WTC11 (cell line): ENCODE results near the gene PNP. TPM values are rescaled to one million over a fixed set of nuclear protein-coding genes. Genes with fewer than 3 reads are reported as not detected.

Experiments
- ATAC-seq: fragments of 200-7000 bp; cut with Tn5 transposase; 2 replicates; pipeline ENCODE4 v1.10.0; 2021; ENCODE audit warnings: mild to moderate bottlenecking, moderate library complexity
- CTCF ChIA-PET: fragments of 300-600 bp; sonication (Branson Sonifier 250); formaldehyde crosslinking; loops from one replicate; lab custom pipeline; 2021; ENCODE audit warnings: antibody characterized with exemption; lab: Charles Lee
- POLR2A ChIA-PET: fragments of 350-600 bp; sonication (Branson Sonifier 250); formaldehyde crosslinking; loops from one replicate; lab custom pipeline; 2021; ENCODE audit warnings: antibody characterized with exemption; lab: Charles Lee
- DNase-seq: peaks from one replicate; pipeline ENCODE4 v3.0.0; 2021; ENCODE audit warnings: low spot score
- H3K27ac Mint-ChIP-seq: 2 replicates; pipeline ENCODE4 v1.8.0; 2021; ENCODE audit warnings: mixed read lengths
- H3K27me3 Mint-ChIP-seq: 2 replicates; pipeline ENCODE4 v1.8.0; 2021; ENCODE audit warnings: low read depth, mild to moderate bottlenecking, moderate library complexity, mixed read lengths
- H3K36me3 Mint-ChIP-seq: 2 replicates; pipeline ENCODE4 v1.8.0; 2021; ENCODE audit warnings: mixed read lengths
- H3K4me1 Mint-ChIP-seq: 2 replicates; pipeline ENCODE4 v1.8.0; 2022; ENCODE audit warnings: mixed read lengths
- H3K4me3 Mint-ChIP-seq: 2 replicates; pipeline ENCODE4 v1.8.0; 2021; ENCODE audit warnings: mild to moderate bottlenecking, moderate library complexity, mixed read lengths
- H3K9me3 Mint-ChIP-seq: 2 replicates; pipeline ENCODE4 v1.8.0; 2021; ENCODE audit warnings: mixed read lengths
- AFF4 ChIP-seq: sonication (generic); formaldehyde crosslinking; IDR thresholded peaks from 2 replicates; pipeline ENCODE4 v1.8.1; 2023; ENCODE audit warnings: mild to moderate bottlenecking, missing genetic modification reagents, borderline replicate concordance
- ATF2 ChIP-seq: sonication (generic); formaldehyde crosslinking; IDR thresholded peaks from 2 replicates; pipeline ENCODE4 v1.8.1; 2022; ENCODE audit warnings: low read depth, missing genetic modification reagents, borderline replicate concordance
- ATF3 ChIP-seq: sonication (generic); formaldehyde crosslinking; conservative IDR thresholded peaks from 2 replicates; pipeline ENCODE4 v1.8.1; 2022; ENCODE audit warnings: mild to moderate bottlenecking, missing genetic modification reagents
- EMX1 ChIP-seq: fragments of 250-450 bp; sonication (Bioruptor Pico); IDR thresholded peaks from 2 replicates; pipeline ENCODE4 v1.8.0; 2021; ENCODE audit warnings: mild to moderate bottlenecking
- FOXJ3 ChIP-seq: sonication (generic); formaldehyde crosslinking; IDR thresholded peaks from 2 replicates; pipeline ENCODE4 v1.9.0; 2021; ENCODE audit warnings: missing genetic modification reagents, mild to moderate bottlenecking, borderline replicate concordance
- FOXK1 ChIP-seq: sonication (generic); formaldehyde crosslinking; IDR thresholded peaks from 2 replicates; pipeline ENCODE4 v1.8.0; 2022; ENCODE audit warnings: mild to moderate bottlenecking, moderate library complexity, missing genetic modification reagents
- FOXP4 ChIP-seq: sonication (generic); formaldehyde crosslinking; IDR thresholded peaks from 2 replicates; pipeline ENCODE4 v1.8.0; 2022; ENCODE audit warnings: mild to moderate bottlenecking, missing genetic modification reagents
- GRHL2 ChIP-seq: fragments of 250-450 bp; sonication (Bioruptor Pico); IDR thresholded peaks from 2 replicates; pipeline ENCODE4 v1.8.0; 2022; ENCODE audit warnings: mild to moderate bottlenecking, moderate library complexity; ENCODE audit not compliant: insufficient replicate concordance, severe bottlenecking
- HMGA2 ChIP-seq: fragments of 250-450 bp; sonication (Bioruptor Pico); IDR thresholded peaks from 2 replicates; pipeline ENCODE4 v1.4.0; 2021; ENCODE audit warnings: mild to moderate bottlenecking, moderate library complexity
- HMGXB4 ChIP-seq: sonication (generic); formaldehyde crosslinking; IDR thresholded peaks from 2 replicates; pipeline ENCODE4 v1.8.1; 2023; ENCODE audit warnings: mild to moderate bottlenecking, moderate library complexity, missing genetic modification reagents
- MXD4 ChIP-seq: fragments of 250-450 bp; sonication (Bioruptor Pico); IDR thresholded peaks from 2 replicates; pipeline ENCODE4 v1.8.0; 2021; ENCODE audit warnings: mild to moderate bottlenecking, moderate library complexity, borderline replicate concordance
- NR2C2 ChIP-seq: sonication (generic); formaldehyde crosslinking; IDR thresholded peaks from 2 replicates; pipeline ENCODE4 v1.8.0; 2022; ENCODE audit warnings: mild to moderate bottlenecking, missing genetic modification reagents
- NR3C1 ChIP-seq: sonication (generic); formaldehyde crosslinking; conservative IDR thresholded peaks from 2 replicates; pipeline ENCODE4 v1.8.1; 2023; ENCODE audit warnings: low read depth, mild to moderate bottlenecking, missing genetic modification reagents
- PRDM15 ChIP-seq: sonication (generic); formaldehyde crosslinking; IDR thresholded peaks from 2 replicates; pipeline ENCODE4 v1.8.0; 2022; ENCODE audit warnings: missing genetic modification reagents
- SOX15 ChIP-seq: fragments of 250-450 bp; sonication (Bioruptor Pico); IDR thresholded peaks from 2 replicates; pipeline ENCODE4 v1.9.0; 2021; ENCODE audit warnings: mild to moderate bottlenecking
- SP1 ChIP-seq: sonication (generic); formaldehyde crosslinking; conservative IDR thresholded peaks from 2 replicates; pipeline ENCODE4 v1.8.1; 2022; ENCODE audit warnings: missing genetic modification reagents
- TEAD4 ChIP-seq: sonication (generic); formaldehyde crosslinking; IDR thresholded peaks from 2 replicates; pipeline ENCODE4 v1.8.0; 2022; ENCODE audit warnings: mild to moderate bottlenecking, missing genetic modification reagents
- ZNF317 ChIP-seq: sonication (generic); formaldehyde crosslinking; IDR thresholded peaks from 2 replicates; pipeline ENCODE4 v1.8.1; 2023; ENCODE audit warnings: low read depth, mild to moderate bottlenecking, moderate library complexity, missing genetic modification reagents, borderline replicate concordance
- ZSCAN18 ChIP-seq: fragments of 250-450 bp; sonication (Bioruptor Pico); IDR thresholded peaks from 2 replicates; pipeline ENCODE4 v2.1.2; 2022; ENCODE audit warnings: mild to moderate bottlenecking, moderate library complexity
- total RNA-seq: library from RNA; stranded (reverse); gene quantifications from 3 replicates; pipeline ENCODE4 v1.2.3, GENCODE V29; 2021

Gene PNP
- total RNA-seq, 1 experiment from 2014 or later, result 95.8 TPM

- H3K27me3 Mint-ChIP-seq, result peaks cover 11% of the 10 kb centered on the region
- ChIA-PET CTCF (interaction anchor here (1.4 kb wide), 1 partner anchor 217 kb away, joined by 3 read pairs; no protein-coding TSS in a partner anchor), POLR2A (no interaction called here)
- TF ChIP-seq PRDM15 (CRISPR knock-in tag) (no peak), EMX1 (CRISPR knock-in tag) (no peak), GRHL2 (no peak), ZNF317 (CRISPR knock-in tag) (no peak), FOXJ3 (CRISPR knock-in tag) (no peak), ATF3 (CRISPR knock-in tag) (no peak), SP1 (no peak), ATF2 (no peak), HMGXB4 (CRISPR knock-in tag) (no peak), ZSCAN18 (CRISPR knock-in tag) (no peak)
- H3K4me3 Mint-ChIP-seq, result no peak overlapping the region
- H3K27ac Mint-ChIP-seq, result no peak overlapping the region
- ATAC-seq (peak; percentile 87), DNase-seq (no peak)
- no peaks in the 10 kb centered on the region; the same call in 1 of the 2 replicates for H3K4me1 Mint-ChIP-seq
- peaks cover 7% of the 10 kb centered on the region for H3K9me3 Mint-ChIP-seq
- peaks cover 9% of the 10 kb centered on the region for H3K36me3 Mint-ChIP-seq
Measured at GRCh38 chr14:20440882-20441281, 28.3 kb upstream of the PNP start.

GRCh38 chr14:20441461-20441860 lies 27.7 kb upstream of the PNP start:
- no peak overlapping the region for H3K27ac Mint-ChIP-seq
- POLR2A ChIA-PET, result no interaction called here
- TF ChIP-seq TEAD4 (CRISPR knock-in tag) (no peak), SOX15 (no peak), FOXK1 (CRISPR knock-in tag) (no peak), NR3C1 (CRISPR knock-in tag) (no peak), MXD4 (CRISPR knock-in tag) (no peak), HMGA2 (CRISPR knock-in tag) (no peak), FOXP4 (CRISPR knock-in tag) (no peak), NR2C2 (CRISPR knock-in tag) (no peak), AFF4 (CRISPR knock-in tag) (no peak)

More at GRCh38 chr14:20441461-20441860, 27.7 kb upstream of the PNP start:
- DNase-seq (no peak), ATAC-seq (no peak)
- CTCF ChIA-PET, result interaction anchor here (1.2 to 1.4 kb wide), 2 partner anchors 26 to 216 kb away, joined by 3 read pairs; no protein-coding TSS in a partner anchor
- Mint-ChIP-seq H3K27me3 (peaks cover 5% of the 10 kb centered on the region), H3K4me3 (no peak overlapping the region), H3K4me1 (no peaks in the 10 kb centered on the region), H3K36me3 (peaks cover 9% of the 10 kb centered on the region), H3K9me3 (peaks cover 7% of the 10 kb centered on the region)
